AG09309 (cell line): ENCODE data around the gene SLC16A13.

Experiments
- DNase-seq: peaks from one replicate; pipeline ENCODE4 v3.0.0-alpha.2; 2010; ENCODE audit warnings: low read depth
- H3K4me3 ChIP-seq: 2 replicates; pipeline ENCODE4 v1.5.1; 2011; ENCODE audit warnings: mild to moderate bottlenecking, low read depth, low read length, moderate library complexity; ENCODE audit not compliant: control insufficient read depth
- TF ChIP-seq, protein P1 (sequence below): IDR thresholded peaks from 2 replicates; pipeline ENCODE4 v1.5.1; 2011; ENCODE audit warnings: mild to moderate bottlenecking, low read depth, low read length, inconsistent platforms; ENCODE audit not compliant: insufficient read depth, control insufficient read depth; ENCODE audit errors: missing control alignments

SLC16A13 gene

DNA sequence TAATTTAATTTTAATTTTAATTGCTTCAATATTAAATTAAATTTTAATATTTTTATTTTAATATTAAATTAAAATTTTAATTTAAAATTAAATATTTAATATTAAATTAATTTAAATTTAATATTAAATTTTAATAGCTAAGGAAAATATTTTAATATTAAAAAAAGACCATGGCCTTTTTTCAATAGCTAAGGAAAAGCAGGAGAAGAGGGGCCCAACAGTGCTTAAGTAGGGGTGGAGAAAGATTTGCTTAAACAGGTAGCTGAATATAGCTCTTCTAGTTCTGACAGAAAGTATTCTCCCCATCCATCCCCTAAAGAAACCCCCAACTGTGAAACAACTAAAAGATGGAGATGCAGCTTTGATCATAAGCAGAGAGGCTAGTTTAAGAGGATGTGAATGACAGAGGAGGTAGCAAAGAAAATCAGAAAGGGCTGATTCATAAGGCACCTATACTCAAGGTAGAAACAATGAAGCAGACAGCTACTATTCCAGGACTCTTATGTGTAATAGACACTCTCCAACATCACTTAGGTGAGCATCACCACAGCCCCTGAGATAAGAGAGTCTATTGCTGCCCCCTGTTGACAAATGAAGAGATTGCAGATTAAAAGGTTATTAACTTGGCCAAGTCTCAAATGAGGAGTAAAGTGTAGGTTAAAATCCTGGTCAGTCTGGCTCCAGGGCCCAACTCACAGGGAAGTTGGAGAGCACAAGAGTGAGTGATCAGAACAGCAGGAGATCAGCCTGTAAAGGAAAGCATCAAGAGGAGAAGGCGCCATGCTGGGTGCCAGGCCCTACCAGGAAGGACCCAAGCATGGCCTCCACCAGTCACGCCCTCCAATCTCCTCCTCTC lies 31.2 kb upstream of the SLC16A13 start:
- TF ChIP-seq, protein P1, sequence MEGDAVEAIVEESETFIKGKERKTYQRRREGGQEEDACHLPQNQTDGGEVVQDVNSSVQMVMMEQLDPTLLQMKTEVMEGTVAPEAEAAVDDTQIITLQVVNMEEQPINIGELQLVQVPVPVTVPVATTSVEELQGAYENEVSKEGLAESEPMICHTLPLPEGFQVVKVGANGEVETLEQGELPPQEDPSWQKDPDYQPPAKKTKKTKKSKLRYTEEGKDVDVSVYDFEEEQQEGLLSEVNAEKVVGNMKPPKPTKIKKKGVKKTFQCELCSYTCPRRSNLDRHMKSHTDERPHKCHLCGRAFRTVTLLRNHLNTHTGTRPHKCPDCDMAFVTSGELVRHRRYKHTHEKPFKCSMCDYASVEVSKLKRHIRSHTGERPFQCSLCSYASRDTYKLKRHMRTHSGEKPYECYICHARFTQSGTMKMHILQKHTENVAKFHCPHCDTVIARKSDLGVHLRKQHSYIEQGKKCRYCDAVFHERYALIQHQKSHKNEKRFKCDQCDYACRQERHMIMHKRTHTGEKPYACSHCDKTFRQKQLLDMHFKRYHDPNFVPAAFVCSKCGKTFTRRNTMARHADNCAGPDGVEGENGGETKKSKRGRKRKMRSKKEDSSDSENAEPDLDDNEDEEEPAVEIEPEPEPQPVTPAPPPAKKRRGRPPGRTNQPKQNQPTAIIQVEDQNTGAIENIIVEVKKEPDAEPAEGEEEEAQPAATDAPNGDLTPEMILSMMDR, result peak; percentile 69
- no peak for DNase-seq
- no peak overlapping the region for H3K4me3 ChIP-seq

DNA sequence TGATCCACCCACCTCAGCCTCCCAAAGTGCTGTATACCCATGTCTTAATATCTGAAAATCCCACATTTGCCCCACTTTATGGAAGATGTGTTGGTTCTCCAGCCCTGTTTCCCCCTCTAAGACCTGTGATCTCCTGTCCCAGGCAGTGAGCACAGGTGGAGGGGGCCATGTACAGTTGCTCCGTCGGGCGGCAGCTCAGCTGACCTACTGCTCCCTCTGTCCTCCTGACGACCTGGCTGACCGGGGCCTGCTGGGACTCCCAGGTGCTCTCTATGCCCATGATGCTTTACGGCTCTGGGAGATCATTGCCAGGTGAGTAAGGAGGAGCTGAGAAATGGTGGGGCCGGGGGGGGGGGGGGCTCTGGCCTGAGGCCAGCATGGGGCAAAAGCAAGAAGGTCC lies 30.1 kb upstream of the SLC16A13 start:
- DNase-seq, result no peak
- TF ChIP-seq, protein P1, result no peak

DNA sequence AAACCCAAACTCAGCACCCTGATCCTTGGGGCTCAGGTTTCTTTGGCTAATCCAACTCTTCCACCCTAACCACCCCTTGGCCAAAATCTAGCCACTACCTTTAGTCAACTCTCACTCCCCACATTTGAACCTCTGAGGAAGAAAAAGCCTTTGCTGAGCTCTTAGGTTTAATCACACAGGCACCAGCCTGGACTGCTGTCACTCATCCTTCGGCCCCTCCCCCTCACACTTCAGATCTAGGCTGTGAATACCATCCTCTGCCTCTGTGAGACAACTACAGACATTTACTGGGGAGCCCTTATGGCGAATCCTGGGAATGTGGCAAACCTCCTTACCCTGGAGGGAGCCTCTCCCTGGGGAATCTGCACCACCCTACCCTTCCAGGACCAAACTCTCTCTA lies 28.7 kb upstream of the SLC16A13 start:
- TF ChIP-seq, protein P1, result no peak
- DNase-seq, result no peak
- H3K4me3 ChIP-seq, result no peak overlapping the region

More for the DNA sequence above, 30.1 kb upstream of the SLC16A13 start:
- no peak overlapping the region for H3K4me3 ChIP-seq

DNA sequence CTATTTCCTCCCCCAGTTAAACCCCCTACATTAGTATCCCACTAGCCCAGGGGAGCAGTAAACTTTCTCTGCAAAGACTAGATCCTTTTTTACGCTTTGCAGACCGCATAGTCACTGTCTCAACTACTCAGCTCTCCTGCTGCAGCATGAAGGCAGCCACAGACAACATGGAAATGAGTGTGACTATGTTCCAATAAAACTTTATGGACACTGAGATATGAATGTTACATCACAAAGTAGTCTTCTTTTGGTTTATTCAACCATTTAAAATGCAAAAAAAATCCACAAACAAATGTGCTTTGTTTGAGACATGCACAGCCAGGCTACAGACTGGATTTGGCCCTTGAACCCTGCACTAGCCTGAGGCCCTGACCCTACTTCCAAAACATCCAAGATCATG lies 25.3 kb upstream of the SLC16A13 start:
- no peak for DNase-seq
- TF ChIP-seq, protein P1, result no peak
- no peak overlapping the region for H3K4me3 ChIP-seq

DNA sequence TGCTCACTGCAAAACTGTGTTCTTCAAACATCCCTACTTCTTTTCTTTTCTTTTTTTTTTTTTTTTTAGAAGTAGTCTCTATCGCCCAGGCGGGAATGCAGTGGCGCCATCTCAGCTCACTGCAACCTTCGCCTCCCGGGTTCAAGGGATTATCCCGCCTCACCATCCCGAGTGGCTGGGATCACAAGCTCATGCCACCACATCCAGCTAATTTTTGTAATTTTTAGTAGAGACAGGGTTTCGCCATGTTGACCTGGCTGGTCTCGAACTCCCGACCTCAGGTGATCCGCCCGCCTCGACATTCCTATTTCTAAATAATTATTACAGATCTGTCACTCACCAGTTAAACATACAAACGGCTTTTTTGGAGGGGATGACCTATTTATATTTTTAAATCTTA lies 24.4 kb upstream of the SLC16A13 start:
- TF ChIP-seq, protein P1, result no peak
- peak overlapping the region; percentile 73 for H3K4me3 ChIP-seq
- DNase-seq, result no peak

DNA sequence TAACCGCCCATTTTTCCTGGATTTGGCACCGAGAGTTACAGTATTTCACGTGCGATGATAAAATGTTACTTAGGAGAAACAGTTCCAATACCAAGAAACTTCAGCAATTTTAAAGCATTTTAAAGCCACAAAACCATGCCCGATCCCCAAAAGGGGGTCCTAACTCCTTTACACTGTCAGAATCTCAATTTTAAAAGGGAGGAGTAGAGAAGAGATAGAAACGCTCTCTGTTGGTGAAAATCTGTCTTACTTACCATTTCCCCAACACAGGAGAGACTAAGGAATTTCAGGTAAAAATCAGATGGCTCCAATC lies 23.9 kb upstream of the SLC16A13 start:
- DNase-seq, result no peak
- H3K4me3 ChIP-seq, result peak overlapping the region; percentile 73
- TF ChIP-seq, protein P1, result no peak
